ENCODE data around the gene YPEL5. TPM values are rescaled to one million over a fixed set of nuclear protein-coding genes. Genes with fewer than 3 reads are reported as not detected.
"Not testable (repeated sequence)": the region's sequence is repeated elsewhere in the genome, so short reads cannot be mapped to it uniquely, and the experiment has no call there.

Gene YPEL5
- total and polyA plus RNA-seq, 10 of the 15 experiments (the other 5 are each of a cell fraction or from before 2014, with no cell fraction given), result 18.8 to 47.3 (median 21.7) TPM

DNA sequence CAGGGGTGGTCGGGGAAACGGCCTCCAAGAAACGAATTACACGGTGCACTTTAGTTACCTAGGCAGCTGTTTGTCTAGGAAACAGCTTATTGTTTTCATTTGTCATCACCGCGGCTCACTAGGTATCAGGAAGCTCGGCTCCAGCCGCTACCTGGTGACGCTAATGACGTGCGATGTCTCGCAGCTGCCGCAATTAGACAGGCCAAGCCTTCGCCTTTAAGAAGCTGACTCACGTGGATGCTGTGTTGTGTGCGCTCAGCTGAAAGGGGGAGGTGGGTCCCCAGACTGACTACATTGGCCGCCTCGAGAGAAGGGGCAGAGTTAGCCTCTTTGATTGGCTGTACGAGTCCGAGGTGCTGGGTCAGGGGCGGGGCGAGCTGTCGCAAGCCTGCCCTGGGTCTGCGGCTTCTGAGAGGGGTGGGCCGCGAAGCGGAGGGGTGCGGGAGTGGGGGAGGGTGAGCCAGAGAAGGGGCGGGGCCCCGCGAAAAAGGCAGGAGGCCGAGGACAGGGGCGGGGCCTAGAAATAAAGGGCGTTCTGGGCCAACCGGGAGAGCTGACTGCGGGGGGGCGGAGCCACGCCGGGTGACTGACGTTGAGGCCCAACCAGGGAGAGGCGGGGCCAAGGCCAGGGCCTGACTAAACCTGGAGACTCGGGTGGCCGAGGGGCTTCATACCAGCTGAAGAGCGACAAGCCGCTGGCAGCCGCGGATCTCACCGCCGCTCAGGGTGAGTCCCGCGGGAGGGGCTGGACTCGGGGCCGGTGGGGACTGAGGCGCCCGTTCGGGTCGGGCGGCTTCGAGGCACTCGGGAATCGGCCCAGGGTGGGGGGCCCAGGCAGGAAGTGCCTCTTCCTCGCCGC is at the start of gene YPEL5 (continued):
- TF ChIP-seq TAF1 (IDR thresholded peaks at IDR 0.05; ENCODE audit: borderline replicate concordance, low read depth, low read length), result 0 out of 2 replicates have a peak, but pooled peaks have one; percentile 34
- TF ChIP-seq, protein P1, sequence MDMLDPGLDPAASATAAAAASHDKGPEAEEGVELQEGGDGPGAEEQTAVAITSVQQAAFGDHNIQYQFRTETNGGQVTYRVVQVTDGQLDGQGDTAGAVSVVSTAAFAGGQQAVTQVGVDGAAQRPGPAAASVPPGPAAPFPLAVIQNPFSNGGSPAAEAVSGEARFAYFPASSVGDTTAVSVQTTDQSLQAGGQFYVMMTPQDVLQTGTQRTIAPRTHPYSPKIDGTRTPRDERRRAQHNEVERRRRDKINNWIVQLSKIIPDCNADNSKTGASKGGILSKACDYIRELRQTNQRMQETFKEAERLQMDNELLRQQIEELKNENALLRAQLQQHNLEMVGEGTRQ (IDR thresholded peaks at IDR 0.05; ENCODE audit: borderline replicate concordance, low read depth, low read length), result no peak; the same call in 1 of the 2 replicates
- no peak for TF ChIP-seq RCOR1 (conservative IDR thresholded peaks at IDR 0.05; ENCODE audit: low read depth, low read length)
- peak; percentile 82; the same call in 1 of the 2 replicates for TF ChIP-seq MXI1 (IDR thresholded peaks at IDR 0.05; ENCODE audit: low read depth, low read length)
- TF ChIP-seq EZH2 (IDR thresholded peaks at IDR 0.05; ENCODE audit: borderline replicate concordance, control insufficient read depth, low read depth, low read length), result no peak

DNA sequence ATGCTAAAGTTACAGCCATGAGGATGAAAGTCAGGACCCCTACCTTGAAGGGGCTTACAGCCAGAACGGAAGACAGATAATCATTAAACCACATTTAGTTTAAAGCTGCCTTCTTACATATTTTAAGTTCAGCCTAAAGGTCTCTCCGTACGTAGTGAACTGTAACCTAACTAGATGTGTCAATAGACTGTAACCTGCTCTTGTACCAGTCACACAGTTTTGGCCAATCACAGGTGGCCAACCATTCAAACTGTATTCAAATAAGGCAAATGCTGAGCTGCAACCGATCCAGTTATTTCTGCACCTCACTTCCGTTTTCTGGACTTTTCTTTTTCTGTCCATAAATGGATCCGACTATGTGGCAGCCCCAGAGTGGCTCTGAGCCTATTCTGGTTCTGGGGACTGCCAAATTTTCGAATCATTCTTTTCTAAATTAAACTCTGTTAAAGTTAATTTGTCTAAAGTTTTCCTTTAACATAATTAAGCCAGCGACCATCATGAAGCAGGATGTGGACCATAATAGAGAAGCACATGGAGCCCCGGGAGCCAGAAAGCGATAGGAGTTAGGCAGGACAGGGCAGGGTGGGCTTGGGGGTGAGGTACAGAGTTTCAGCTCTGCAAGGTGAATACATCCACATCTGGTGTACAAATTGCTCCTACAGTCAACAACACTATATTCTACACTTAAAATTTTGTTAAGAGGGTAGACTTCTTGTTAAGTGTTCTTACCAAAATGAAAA is 48.4 kb upstream of the YPEL5 start:
- Histone ChIP-seq H3K4me1 (ENCODE audit: control insufficient read depth, insufficient read depth, low read length) (no peaks in the 10 kb centered on the region), H4K20me1 (ENCODE audit: control insufficient read depth, insufficient read depth) (no peaks in the 10 kb centered on the region), H3K4me3 (no peak overlapping the region), H2AFZ (ENCODE audit: control insufficient read depth, low read depth, low read length) (no peak overlapping the region), H3K4me2 (ENCODE audit: control insufficient read depth, insufficient read depth) (no peak overlapping the region), H3K9ac (ENCODE audit: control insufficient read depth, insufficient read depth, low read length) (no peak overlapping the region), H3K27ac (ENCODE audit: control insufficient read depth, insufficient read depth) (no peak overlapping the region), H3K9me3 (replicated peaks; ENCODE audit: control insufficient read depth, insufficient read depth, low read length) (no peaks in the 10 kb centered on the region), H3K27me3 (replicated peaks in 1 of 2; ENCODE audit: control insufficient read depth in 2 of 2, insufficient read depth in 2 of 2, low read length in 1 of 2) (peaks cover 0 to 6% of the 10 kb centered on the region in 2 experiments; a peak in 1 of 4 replicates), H3K79me2 (ENCODE audit: control insufficient read depth, insufficient read depth, low read length) (no peaks in the 10 kb centered on the region), H3K36me3 (ENCODE audit: control insufficient read depth in 2 of 2, insufficient read depth in 2 of 2, low read length in 1 of 2) (no peaks in the 10 kb centered on the region)
- in situ Hi-C loops (cut with MboI), result no loop called here
- TF ChIP-seq, protein P2, sequence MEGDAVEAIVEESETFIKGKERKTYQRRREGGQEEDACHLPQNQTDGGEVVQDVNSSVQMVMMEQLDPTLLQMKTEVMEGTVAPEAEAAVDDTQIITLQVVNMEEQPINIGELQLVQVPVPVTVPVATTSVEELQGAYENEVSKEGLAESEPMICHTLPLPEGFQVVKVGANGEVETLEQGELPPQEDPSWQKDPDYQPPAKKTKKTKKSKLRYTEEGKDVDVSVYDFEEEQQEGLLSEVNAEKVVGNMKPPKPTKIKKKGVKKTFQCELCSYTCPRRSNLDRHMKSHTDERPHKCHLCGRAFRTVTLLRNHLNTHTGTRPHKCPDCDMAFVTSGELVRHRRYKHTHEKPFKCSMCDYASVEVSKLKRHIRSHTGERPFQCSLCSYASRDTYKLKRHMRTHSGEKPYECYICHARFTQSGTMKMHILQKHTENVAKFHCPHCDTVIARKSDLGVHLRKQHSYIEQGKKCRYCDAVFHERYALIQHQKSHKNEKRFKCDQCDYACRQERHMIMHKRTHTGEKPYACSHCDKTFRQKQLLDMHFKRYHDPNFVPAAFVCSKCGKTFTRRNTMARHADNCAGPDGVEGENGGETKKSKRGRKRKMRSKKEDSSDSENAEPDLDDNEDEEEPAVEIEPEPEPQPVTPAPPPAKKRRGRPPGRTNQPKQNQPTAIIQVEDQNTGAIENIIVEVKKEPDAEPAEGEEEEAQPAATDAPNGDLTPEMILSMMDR (IDR thresholded peaks at IDR 0.05 in 2 of 3, conservative IDR thresholded peaks at IDR 0.05 in 1 of 3; ENCODE audit: control insufficient read depth in 2 of 3, extremely low read depth in 1 of 3, insufficient read depth in 1 of 3, low read depth in 3 of 3, low read length in 3 of 3), result no peak
- TF ChIP-seq BHLHE40 (IDR thresholded peaks at IDR 0.05; ENCODE audit: borderline replicate concordance in 1 of 2, low read depth in 2 of 2, low read length in 1 of 2), result no peak
- FAIRE-seq, result no peak
- intact Hi-C loops (cut with micrococcal nuclease; ENCODE audit: unreplicated experiment), result no loop called here
- ChIA-PET SMC1A (ENCODE audit: uncharacterized antibody, unreplicated experiment) (interaction anchor here (1.0 to 1.4 kb wide), 2 partner anchors 33 to 66 kb away, joined by 3 to 4 read pairs; no protein-coding TSS in a partner anchor), POLR2A (no interaction called here), CTCF (interaction anchor here (1.5 kb wide), 1 partner anchor 66 kb away, joined by 3 read pairs; no protein-coding TSS in a partner anchor), RAD21 (ENCODE audit: unreplicated experiment) (no interaction called here)
- no peak for ATAC-seq
- BruUV-seq (replicated peaks), result no TSS peak
- WGBS (ENCODE audit: insufficient coverage, insufficient replicate concordance, low lambda C conversion rate, missing lambda C conversion rate), result 20% methylated on average over 10 of the region's 10 CpGs
- DNase-seq (ENCODE audit: low read depth, low spot score), result no peak

DNA sequence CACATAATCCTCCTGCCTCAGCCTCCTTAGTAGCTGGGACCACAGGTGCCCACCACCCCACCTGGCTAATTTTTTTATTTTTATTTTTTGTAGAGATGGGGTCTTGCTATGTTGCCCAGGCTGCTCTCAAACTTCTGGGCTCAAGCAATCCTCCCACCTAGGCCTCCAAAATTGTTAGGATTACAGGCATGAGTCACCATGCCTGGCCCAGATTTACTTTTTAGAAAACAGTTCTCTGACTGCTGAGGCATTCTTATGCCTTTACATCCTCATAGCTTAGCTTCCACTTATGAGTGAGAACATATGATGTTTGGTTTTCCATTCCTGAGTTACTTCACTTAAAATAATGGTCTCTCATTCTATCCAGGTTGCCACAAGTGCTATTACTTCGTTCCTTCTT is 47.4 kb upstream of the YPEL5 start:
- WGBS (ENCODE audit: insufficient coverage, insufficient replicate concordance, low lambda C conversion rate, missing lambda C conversion rate), result 0% methylated on average over 1 of the region's 1 CpG
- H3K27me3 ChIP-seq (replicated peaks in 1 of 2; ENCODE audit: control insufficient read depth in 2 of 2, insufficient read depth in 2 of 2, low read length in 1 of 2); BruUV-seq (replicated peaks); H3K4me1 ChIP-seq (ENCODE audit: control insufficient read depth, insufficient read depth, low read length); H3K27ac ChIP-seq (ENCODE audit: control insufficient read depth, insufficient read depth); H3K36me3 ChIP-seq (ENCODE audit: control insufficient read depth in 2 of 2, insufficient read depth in 2 of 2, low read length in 1 of 2); ATAC-seq; FAIRE-seq; H3K4me2 ChIP-seq (ENCODE audit: control insufficient read depth, insufficient read depth); H3K9ac ChIP-seq (ENCODE audit: control insufficient read depth, insufficient read depth, low read length); RAD21 ChIA-PET (ENCODE audit: unreplicated experiment); H4K20me1 ChIP-seq (ENCODE audit: control insufficient read depth, insufficient read depth); H3K9me3 ChIP-seq (replicated peaks; ENCODE audit: control insufficient read depth, insufficient read depth, low read length); H3K79me2 ChIP-seq (ENCODE audit: control insufficient read depth, insufficient read depth, low read length); DNase-seq (ENCODE audit: low read depth, low spot score); H3K4me3 ChIP-seq; H2AFZ ChIP-seq (ENCODE audit: control insufficient read depth, low read depth, low read length); in situ Hi-C loops (cut with MboI); intact Hi-C loops (cut with micrococcal nuclease; ENCODE audit: unreplicated experiment): not testable (repeated sequence)
- ChIA-PET POLR2A (interaction anchor here (0.6 kb wide), 1 partner anchor 13 kb away, joined by 3 read pairs; no protein-coding TSS in a partner anchor), SMC1A (ENCODE audit: uncharacterized antibody, unreplicated experiment) (interaction anchor here (0.6 kb wide), 2 partner anchors 225 to 1693 kb away, joined by 3 read pairs; no protein-coding TSS in a partner anchor), CTCF (interaction anchor here (1.0 to 1.5 kb wide), 2 partner anchors 17 to 65 kb away, joined by 3 read pairs; no protein-coding TSS in a partner anchor)

All from GM12878 (cell line).